Measurements from ENCODE around the gene RELN.

- no peak for TF ChIP-seq POLR2AphosphoS5 (IDR thresholded peaks at IDR 0.05)
- TF ChIP-seq CTCF (IDR thresholded peaks at IDR 0.05): no peak
Observed at GRCh38 chr7:104024632-104025031, 35.2 kb upstream of the RELN start.
